Activated T-cell treated with anti-CD3 and anti-CD28 coated beads, Interleukin-2, amount 50 U/mL, for 72 hours (primary cell): ENCODE measurements around the gene DAB2IP. TPM values are rescaled to one million over a fixed set of nuclear protein-coding genes. Genes with fewer than 3 reads are reported as not detected.

Experiments
- ATAC-seq, 2 donors: fragments of 150-1000 bp; cut with Tn5 transposase; replicated peaks in 1 of 2; 2 replicates each; pipeline ENCODE4 v1.10.0; 2021; ENCODE audit warnings: moderate library complexity in 2 of 2, mild to moderate bottlenecking in 1 of 2
- DNase-seq, 2 donors: peaks; one replicate each; pipeline ENCODE4 v3.0.0; 2021 to 2022; ENCODE audit warnings: mixed read lengths in 1 of 2
- H3K27ac Mint-ChIP-seq: one replicate; pipeline ENCODE4 v1.8.0; 2022; ENCODE audit warnings: mild to moderate bottlenecking, moderate library complexity, mixed read lengths
- H3K27me3 Mint-ChIP-seq: one replicate; pipeline ENCODE4 v1.8.0; 2022; ENCODE audit warnings: low read depth, mixed read lengths
- H3K36me3 Mint-ChIP-seq, 2 donors: one replicate each; pipeline ENCODE4 v1.8.0; 2022; ENCODE audit warnings: mixed read lengths in 2 of 2, mild to moderate bottlenecking in 1 of 2; ENCODE audit not compliant: insufficient read depth in 2 of 2
- H3K4me1 Mint-ChIP-seq: one replicate; pipeline ENCODE4 v1.8.0; 2022; ENCODE audit warnings: low read depth, mixed read lengths
- H3K4me3 Mint-ChIP-seq, 2 donors: one replicate each; pipeline ENCODE4 v1.8.0; 2022; ENCODE audit warnings: mild to moderate bottlenecking in 2 of 2, mixed read lengths in 2 of 2, moderate library complexity in 2 of 2
- H3K9me3 Mint-ChIP-seq, 2 donors: one replicate each; pipeline ENCODE4 v1.8.0; 2022; ENCODE audit warnings: mixed read lengths in 2 of 2
- total RNA-seq, 2 donors: library from RNA; stranded (reverse); gene quantifications; one replicate each; pipeline ENCODE4 v1.2.3, GENCODE V29; 2022

DAB2IP gene
- total RNA-seq, 2 donors from 2014 or later: 0.35 to 0.74 TPM

DNA sequence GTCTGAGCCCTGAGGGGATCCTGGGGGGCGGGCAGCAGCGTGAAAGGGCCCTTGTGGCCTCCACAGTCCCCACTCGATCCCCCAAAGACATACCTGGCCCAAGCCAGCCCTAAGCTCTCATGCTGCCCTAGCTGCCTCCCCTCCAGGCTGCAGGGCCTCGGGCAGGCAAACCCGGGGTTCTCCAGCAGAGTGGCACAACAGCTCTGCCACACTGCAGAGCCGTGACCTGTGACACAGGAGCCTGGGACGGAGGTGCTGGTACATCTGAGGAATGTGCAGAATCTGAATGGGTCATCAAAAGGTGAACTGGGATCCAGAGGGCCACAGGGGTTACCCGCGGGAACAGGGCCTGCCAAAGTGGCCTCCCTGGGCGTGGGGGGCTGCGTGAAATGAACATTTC, 163.2 kb downstream of the DAB2IP start:
- Mint-ChIP-seq H3K4me3 (no peak overlapping the region), H3K27me3 (no peaks in the 10 kb centered on the region), H3K4me1 (no peaks in the 10 kb centered on the region), H3K27ac (no peak overlapping the region), H3K36me3 (no peaks in the 10 kb centered on the region), H3K9me3 (no peaks in the 10 kb centered on the region)
- no peak for ATAC-seq
- no peak for DNase-seq

DNA sequence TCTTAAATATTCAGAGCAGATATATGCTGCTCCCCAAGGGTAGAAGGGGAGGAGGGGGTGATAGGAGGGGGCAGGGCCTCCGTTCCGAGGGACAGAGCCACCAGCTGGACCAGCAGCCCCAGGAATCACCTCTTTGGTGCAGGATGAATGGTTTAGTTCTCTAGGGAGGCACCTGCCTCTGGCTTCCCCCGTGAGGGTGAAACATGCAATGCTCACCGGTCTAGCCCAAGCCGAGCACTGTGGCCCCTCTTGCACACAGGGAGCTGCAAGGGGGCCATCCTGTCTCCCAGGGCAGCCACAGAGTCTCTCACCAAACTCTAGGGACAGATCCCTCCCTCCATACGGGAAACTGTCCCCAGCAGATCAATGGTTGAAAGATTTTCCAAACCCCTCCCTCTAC, 163.7 kb downstream of the DAB2IP start:
- DNase-seq: no peak
- Mint-ChIP-seq H3K36me3 (no peaks in the 10 kb centered on the region), H3K4me3 (no peak overlapping the region), H3K27ac (no peak overlapping the region), H3K27me3 (no peaks in the 10 kb centered on the region), H3K4me1 (no peaks in the 10 kb centered on the region), H3K9me3 (no peaks in the 10 kb centered on the region)
- no peak for ATAC-seq

DNA sequence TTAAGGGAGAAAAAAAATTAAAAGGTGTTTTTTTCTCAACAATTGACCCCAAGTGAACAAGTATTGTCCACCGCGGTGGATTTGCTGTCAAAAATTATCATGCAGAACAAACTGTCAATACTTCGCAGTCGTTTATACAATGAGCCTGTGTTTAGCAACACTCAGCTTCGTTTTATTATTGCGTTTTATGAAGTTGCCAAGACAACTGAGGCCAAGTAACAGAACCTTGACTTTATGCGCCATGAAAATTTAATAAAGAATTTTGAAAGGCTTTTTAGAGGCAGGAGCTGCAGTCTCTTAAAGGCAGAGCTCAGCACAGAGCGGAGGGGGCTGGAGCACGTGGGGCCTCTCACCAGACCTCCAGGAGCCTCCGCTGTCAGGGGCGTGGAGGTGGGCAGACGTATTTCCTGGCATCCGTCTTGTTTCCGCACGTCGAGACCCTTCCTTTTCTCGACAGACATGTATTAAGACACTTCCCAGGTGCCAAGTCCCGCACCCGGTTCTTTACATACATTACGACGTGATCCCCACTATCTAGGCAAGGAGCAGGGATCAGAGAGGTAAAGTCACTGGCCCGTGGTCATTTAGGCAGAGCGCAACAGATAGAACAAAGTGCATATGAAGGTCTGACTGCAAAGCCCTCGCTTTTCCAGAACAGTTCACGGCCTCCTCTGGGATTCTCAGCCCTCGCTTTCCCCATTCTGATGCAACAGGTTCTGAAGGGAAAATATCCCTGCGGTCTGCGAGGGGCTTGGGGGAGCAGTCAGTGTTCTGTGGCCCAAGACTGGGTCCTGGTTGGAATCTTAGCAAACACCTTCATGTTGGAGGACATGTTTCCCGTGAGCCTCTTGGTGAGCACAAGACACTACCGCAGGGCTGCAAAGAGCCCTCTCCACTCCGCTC, 164.4 kb downstream of the DAB2IP start:
- Mint-ChIP-seq H3K9me3 (no peaks in the 10 kb centered on the region), H3K27ac (no peak overlapping the region), H3K36me3 (no peaks in the 10 kb centered on the region), H3K27me3 (no peaks in the 10 kb centered on the region), H3K4me3 (no peak overlapping the region), H3K4me1 (no peaks in the 10 kb centered on the region)
- DNase-seq (no peak), ATAC-seq (no peak)

DNA sequence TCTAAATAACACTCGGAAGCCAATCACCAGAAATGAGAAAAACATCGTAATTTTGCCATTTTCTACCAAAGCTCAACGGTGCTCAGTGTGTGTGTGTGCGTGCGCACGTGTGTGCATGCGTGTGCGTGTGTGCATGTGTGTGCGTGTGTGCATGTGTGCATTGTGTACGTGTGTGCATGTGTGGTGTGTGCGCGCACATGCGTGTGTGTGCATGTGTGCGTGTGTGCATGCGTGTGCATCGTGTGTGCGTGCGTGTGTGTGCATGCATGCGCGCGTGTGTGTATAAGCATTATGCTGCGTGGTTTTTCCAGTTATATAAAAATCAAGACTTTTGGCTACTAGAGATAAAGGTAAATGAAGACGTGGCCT, 165.0 kb downstream of the DAB2IP start:
- no peak overlapping the region for H3K4me3 Mint-ChIP-seq
- H3K4me1 Mint-ChIP-seq: no peaks in the 10 kb centered on the region
- H3K27ac Mint-ChIP-seq: peak overlapping the region; percentile 48
- H3K36me3 Mint-ChIP-seq: no peaks in the 10 kb centered on the region
- no peak for ATAC-seq
- H3K27me3 Mint-ChIP-seq: no peaks in the 10 kb centered on the region
- no peaks in the 10 kb centered on the region for H3K9me3 Mint-ChIP-seq
- DNase-seq: no peak

DNA sequence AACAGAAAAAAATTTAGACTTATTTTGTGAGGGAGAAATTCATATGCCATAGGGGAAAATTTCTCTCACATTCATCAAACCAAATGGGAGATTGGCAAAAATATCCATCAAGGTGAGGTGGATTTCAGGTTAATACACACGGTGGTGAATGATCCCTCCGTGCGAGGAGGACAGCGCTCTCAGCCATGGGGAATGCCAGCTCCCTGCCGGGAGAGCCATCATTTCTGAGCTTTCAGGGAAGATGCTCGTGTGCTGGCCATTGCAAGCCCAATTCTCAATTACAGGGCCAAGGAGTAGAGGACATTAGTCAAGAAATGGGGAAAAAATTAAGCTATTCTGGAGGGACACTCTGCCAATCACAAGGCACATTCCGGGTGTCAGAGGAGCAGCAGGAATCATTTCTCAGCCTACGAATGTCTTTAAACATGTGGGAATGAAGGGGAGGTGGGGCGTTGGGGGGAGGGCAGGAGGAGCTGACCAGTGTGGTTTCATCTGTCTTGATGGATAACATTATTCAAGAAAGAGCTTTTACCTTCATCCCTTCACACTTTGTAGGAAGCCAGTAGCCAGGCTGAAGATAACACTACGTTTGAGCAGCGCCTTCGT, 165.5 kb downstream of the DAB2IP start:
- H3K9me3 Mint-ChIP-seq: no peaks in the 10 kb centered on the region

DNA sequence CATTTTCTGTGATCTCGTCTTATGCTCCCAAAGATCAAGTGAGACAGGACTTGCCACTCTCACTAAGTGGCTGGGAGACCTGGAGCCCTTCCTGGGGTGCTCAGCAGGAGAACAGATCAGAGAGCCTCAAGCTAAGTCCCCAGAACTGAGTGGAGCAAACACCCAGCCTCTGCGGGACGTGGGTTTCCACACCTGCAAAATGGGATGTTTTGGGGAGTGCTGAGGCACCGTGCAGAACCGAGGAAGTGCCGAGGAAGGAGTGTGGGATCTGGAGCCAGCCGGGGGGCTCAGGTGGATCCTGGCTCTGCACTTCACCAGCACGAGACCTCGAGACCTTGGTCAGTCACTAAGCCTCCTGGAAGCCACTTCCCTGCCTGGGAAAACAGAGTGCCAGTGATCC, 166.0 kb downstream of the DAB2IP start:
- H3K27ac Mint-ChIP-seq: no peak overlapping the region
- no peaks in the 10 kb centered on the region for H3K4me1 Mint-ChIP-seq
- H3K36me3 Mint-ChIP-seq: no peaks in the 10 kb centered on the region
- DNase-seq (no peak), ATAC-seq (no peak)
- H3K27me3 Mint-ChIP-seq: no peaks in the 10 kb centered on the region
- H3K9me3 Mint-ChIP-seq: no peaks in the 10 kb centered on the region
- no peak overlapping the region for H3K4me3 Mint-ChIP-seq

More for the DNA sequence above, 165.5 kb downstream of the DAB2IP start:
- Mint-ChIP-seq H3K27ac (peak overlapping the region; percentile 48), H3K27me3 (no peaks in the 10 kb centered on the region), H3K4me3 (no peak overlapping the region), H3K36me3 (no peaks in the 10 kb centered on the region), H3K4me1 (no peaks in the 10 kb centered on the region)
- no peak for ATAC-seq
- DNase-seq: no peak

DNA sequence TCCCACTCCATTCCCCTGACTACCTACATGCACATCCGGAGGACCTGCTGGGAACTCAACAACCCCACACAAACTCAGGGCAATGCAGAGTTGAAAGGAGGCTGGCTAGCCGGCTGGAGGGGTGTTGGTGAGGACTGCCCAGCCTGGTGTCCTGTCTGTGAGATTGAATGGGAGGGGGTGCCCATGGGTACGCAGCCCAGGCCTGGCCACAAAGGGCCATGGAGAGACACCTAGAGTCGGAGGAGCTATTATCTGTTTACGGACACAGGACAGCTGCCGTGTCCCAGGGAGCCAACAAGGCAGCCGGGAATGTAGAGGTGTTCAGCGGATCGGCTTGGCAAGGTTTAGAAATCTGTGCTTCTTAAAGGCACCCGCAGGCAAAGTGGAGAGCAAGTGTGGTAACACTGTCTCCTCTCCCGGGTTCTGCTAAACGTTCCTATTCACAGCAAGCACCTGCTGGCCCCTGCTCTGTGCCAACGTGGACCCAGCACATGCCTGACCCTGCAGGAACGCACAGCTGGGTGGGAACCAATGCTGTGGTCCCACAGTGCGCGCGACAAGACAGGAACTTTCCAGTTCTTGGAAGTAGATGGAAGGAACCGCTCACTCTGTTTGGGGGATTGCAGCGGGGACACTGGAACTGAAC, 166.7 kb downstream of the DAB2IP start:
- DNase-seq: no peak
- Mint-ChIP-seq H3K27ac (no peak overlapping the region), H3K27me3 (no peaks in the 10 kb centered on the region), H3K9me3 (no peaks in the 10 kb centered on the region), H3K4me1 (no peaks in the 10 kb centered on the region), H3K36me3 (no peaks in the 10 kb centered on the region), H3K4me3 (no peak overlapping the region)
- no peak for ATAC-seq

DNA sequence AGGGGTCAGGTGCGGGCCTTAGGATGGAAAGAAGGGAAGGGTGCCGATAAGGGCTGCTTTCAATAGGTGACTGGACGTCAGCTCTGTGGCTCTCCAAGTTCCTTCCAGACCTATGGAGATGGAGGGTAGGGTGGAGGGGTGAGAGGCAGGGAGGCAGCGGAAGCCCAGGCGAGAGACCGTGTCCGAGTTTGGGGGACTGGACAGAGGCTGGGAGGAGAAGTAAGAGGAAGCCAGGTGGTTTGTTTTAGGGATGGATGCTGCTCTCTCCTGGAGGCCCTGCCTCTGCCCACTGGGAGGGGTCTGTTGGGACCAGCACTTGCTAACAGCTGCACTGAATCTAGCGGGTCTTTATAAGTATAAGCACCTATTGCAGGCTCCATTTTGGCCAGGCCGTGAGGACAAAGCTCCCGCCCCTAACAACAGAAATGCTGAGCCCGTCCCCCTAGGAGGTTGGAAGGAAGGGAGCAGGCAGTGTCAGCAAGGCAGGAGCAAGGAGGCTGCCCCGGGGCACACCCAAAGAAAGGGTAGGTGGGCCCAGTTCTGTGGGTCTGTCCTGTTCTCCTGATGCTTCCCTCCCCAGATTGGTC, 167.5 kb downstream of the DAB2IP start:
- H3K27ac Mint-ChIP-seq: no peak overlapping the region
- no peak for DNase-seq
- H3K36me3 Mint-ChIP-seq: no peaks in the 10 kb centered on the region
- no peak overlapping the region for H3K4me3 Mint-ChIP-seq
- no peaks in the 10 kb centered on the region for H3K27me3 Mint-ChIP-seq
- no peak for ATAC-seq
- no peaks in the 10 kb centered on the region for H3K9me3 Mint-ChIP-seq
- H3K4me1 Mint-ChIP-seq: no peaks in the 10 kb centered on the region

DNA sequence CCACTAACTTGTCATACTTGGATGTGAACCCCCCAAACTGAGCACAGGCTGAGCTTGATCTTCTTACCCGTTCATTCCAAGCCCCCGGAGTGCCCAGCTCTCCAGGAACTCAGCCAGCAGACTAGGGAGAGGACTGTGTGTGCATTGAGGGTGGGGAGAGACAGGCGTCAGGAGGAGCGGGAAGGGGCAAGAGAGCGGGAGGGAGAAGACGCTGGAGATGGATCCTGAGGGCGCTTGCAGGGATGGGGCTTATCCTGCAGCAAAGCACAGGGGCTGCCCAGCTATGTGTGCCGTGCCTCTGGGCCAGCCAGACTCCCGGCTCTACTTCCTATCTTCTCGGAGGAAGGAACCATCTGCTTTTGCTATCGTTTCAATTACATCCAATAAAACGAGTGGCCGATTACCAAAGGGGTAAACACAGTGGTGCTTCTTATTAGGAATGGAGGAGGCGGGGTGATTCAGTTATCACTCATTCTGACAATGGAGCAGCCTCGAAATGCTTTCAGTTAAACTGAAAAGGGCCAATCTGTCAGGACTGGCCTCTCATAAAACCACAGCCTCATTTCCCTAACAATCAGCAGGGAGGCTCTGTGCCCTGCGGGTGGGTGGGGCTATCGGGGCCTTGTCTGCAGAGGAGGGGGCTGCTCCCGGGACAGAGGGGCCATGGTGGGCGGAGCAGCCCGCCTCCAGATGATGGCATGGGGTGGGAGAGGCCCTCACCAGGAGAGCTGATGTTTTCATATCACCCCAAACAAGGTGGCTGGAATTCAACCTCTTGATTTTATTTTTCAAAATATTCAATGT, 168.2 kb downstream of the DAB2IP start:
- Mint-ChIP-seq H3K4me1 (no peaks in the 10 kb centered on the region), H3K27me3 (no peaks in the 10 kb centered on the region), H3K36me3 (no peaks in the 10 kb centered on the region), H3K4me3 (no peak overlapping the region), H3K9me3 (no peaks in the 10 kb centered on the region), H3K27ac (no peak overlapping the region)
- DNase-seq (no peak), ATAC-seq (no peak)

DNA sequence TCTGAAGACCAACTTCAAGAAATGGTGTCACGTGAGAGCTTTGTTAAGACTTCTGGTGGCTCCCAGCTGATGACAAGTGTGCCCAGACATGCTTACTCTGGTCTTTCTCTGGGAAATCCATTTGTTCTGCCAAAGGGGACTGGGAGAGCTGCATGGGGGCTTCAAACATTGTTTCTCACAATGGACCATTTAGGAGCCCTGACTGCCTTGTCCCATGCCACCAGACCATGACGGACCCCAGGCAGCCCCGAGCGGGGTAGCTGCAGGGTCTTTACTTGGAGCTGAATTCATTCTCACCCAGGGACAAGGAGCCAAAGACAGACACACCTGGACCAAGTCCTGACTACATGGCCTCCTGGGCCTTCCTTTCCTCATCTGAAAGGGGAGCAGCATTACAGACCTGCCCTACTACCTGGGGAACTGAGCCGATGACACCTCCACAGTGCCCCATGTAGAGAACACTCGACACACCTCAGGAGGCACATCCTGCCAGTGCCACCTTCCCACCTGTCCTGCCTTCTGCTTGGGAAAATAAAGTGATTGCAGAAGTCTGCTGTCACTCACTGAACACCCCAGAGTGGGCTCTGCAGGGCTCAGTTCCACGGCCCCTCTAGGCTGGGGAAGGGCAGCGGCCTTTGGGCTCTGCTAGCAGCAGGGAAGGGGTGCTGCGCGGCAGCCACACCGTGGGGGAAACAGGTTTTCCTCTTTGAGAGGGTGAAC, 169.0 kb downstream of the DAB2IP start:
- no peaks in the 10 kb centered on the region for H3K4me1 Mint-ChIP-seq
- ATAC-seq (no peak), DNase-seq (no peak)
- H3K36me3 Mint-ChIP-seq: no peaks in the 10 kb centered on the region
- no peaks in the 10 kb centered on the region for H3K27me3 Mint-ChIP-seq
- H3K9me3 Mint-ChIP-seq: no peaks in the 10 kb centered on the region
- H3K4me3 Mint-ChIP-seq: no peak overlapping the region
- no peak overlapping the region for H3K27ac Mint-ChIP-seq

DNA sequence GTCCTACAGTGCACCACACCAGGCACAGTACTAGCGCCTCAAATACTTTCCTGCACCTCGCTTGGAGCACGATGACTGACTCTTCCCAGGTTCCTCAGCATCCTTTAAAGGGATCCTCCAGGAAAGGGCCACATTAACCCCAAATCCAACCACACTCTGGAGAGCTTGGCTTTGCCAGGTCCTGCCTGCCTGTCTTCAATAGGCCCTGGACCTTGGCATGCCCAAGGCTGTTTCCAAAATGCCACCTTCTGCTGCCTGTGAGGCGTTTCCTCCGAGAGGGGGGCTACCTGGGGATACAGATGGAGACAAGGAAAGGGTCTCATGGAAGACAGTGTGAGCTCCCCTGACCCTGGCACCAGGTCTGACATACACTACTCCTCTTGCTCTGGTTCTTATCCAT, 169.9 kb downstream of the DAB2IP start:
- no peak overlapping the region for H3K4me3 Mint-ChIP-seq
- ATAC-seq: no peak
- DNase-seq: no peak
- no peaks in the 10 kb centered on the region for H3K4me1 Mint-ChIP-seq
- H3K36me3 Mint-ChIP-seq: no peaks in the 10 kb centered on the region
- no peak overlapping the region for H3K27ac Mint-ChIP-seq
- H3K27me3 Mint-ChIP-seq: no peaks in the 10 kb centered on the region
- no peaks in the 10 kb centered on the region for H3K9me3 Mint-ChIP-seq
